ENCODE data around the gene DPYD.
"Not testable (repeated sequence)": the region's sequence is repeated elsewhere in the genome, so short reads cannot be mapped to it uniquely, and the experiment has no call there.

The DPYD gene

DNA sequence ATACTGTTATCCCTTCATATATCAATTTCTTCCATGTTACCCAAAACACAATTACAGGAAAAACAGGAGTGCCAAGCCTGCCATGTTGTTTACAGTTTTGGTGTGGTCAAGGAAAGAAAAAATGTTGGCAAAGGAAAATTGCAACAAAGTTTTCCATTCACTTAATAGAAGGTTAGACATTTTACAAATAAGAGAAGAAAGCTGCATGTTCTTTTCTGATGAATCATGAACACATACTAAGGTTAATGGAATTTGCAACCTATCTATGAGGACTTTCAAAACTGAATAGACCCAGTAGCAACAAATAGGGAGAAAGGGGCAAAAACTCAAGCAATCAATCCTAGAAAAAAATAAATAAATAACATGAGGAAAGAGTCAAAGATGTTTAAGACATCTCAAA, 556.7 kb downstream of the DPYD start:
- Histone ChIP-seq H3K4me3 (ENCODE audit: low read depth in 1 of 2, low read length in 2 of 2) (no peak overlapping the region), H3K4me1 (ENCODE audit: control insufficient read depth in 1 of 2, insufficient read depth in 2 of 2, low read length in 2 of 2) (no peaks in the 10 kb centered on the region), H3K27me3 (ENCODE audit: low read depth, low read length) (no peaks in the 10 kb centered on the region), H3K27ac (ENCODE audit: low read length) (no peak overlapping the region), H3K9me3 (ENCODE audit: control insufficient read depth in 1 of 2, low read length in 2 of 2) (no peaks in the 10 kb centered on the region), H3K36me3 (ENCODE audit: control insufficient read depth in 1 of 2, insufficient read depth in 2 of 2, low read length in 2 of 2) (no peaks in the 10 kb centered on the region)

- Histone ChIP-seq H3K9me3 (ENCODE audit: control insufficient read depth in 1 of 2, low read length in 2 of 2) (peaks cover 0 to 5% of the 10 kb centered on the region in 2 donors), H3K36me3 (ENCODE audit: control insufficient read depth in 1 of 2, insufficient read depth in 2 of 2, low read length in 2 of 2) (peaks cover 0 to 7% of the 10 kb centered on the region in 2 donors), H3K27ac (ENCODE audit: low read length) (no peak overlapping the region), H3K4me3 (ENCODE audit: low read depth in 1 of 2, low read length in 2 of 2) (no peak overlapping the region), H3K27me3 (ENCODE audit: low read depth, low read length) (no peaks in the 10 kb centered on the region), H3K4me1 (ENCODE audit: control insufficient read depth in 1 of 2, insufficient read depth in 2 of 2, low read length in 2 of 2) (peaks cover 0 to 2% of the 10 kb centered on the region in 2 donors)
Observed at GRCh38 chr1:97356309-97356708, 564.5 kb downstream of the DPYD start.

DNA sequence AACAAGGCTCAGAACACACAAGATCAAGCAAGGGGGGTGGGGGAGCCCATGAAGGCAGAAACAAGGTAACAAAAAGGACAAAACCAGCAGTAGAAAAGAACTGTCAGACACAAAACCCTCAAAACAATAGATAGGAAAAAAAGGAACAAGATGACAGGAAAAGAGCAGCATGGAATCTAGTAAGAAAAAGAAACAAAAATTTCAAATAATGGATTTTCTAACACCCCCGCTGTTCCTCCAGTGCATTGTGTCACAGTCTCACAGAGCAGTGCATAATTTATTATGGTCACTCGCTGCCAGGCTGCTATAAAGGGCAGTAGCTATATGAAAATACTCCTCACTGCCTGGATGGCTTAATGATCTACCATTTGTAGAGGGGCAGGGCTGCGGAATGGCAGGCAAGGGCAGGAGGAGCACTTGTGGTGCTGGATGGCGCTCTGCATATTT, 567.9 kb downstream of the DPYD start:
- Histone ChIP-seq H3K9me3 (ENCODE audit: control insufficient read depth in 1 of 2, low read length in 2 of 2) (peaks cover 0 to 5% of the 10 kb centered on the region in 2 donors), H3K27me3 (ENCODE audit: low read depth, low read length) (no peaks in the 10 kb centered on the region), H3K4me3 (ENCODE audit: low read depth in 1 of 2, low read length in 2 of 2) (no peak overlapping the region), H3K27ac (ENCODE audit: low read length) (no peak overlapping the region), H3K4me1 (ENCODE audit: control insufficient read depth in 1 of 2, insufficient read depth in 2 of 2, low read length in 2 of 2) (peaks cover 0 to 11% of the 10 kb centered on the region in 2 donors), H3K36me3 (ENCODE audit: control insufficient read depth in 1 of 2, insufficient read depth in 2 of 2, low read length in 2 of 2) (peaks cover 0 to 3% of the 10 kb centered on the region in 2 donors)

DNA sequence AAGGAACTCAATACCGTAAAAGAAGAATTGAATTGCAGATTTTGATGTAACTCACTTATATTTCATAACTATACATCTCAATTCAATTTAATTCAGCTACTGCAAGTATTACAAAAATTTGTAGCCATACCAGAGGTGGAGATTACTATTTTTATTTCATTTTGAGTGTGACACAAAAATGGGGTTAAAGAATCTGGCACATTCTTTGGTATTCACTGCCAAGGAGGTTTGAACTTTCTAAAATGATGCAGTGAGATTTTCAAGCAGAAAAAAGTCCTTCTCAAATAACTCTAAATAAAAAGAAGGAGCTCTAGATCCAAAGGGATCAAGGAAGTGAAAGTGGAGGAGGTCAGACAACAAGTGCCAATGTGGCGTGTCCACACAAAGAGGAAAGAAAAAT, 569.0 kb downstream of the DPYD start:
- no peak overlapping the region for H3K4me3 ChIP-seq (ENCODE audit: low read depth in 1 of 2, low read length in 2 of 2)
- H3K9me3 ChIP-seq (ENCODE audit: control insufficient read depth in 1 of 2, low read length in 2 of 2) = no peaks in the 10 kb centered on the region
- H3K4me1 ChIP-seq (ENCODE audit: control insufficient read depth in 1 of 2, insufficient read depth in 2 of 2, low read length in 2 of 2) = peaks cover 0 to 11% of the 10 kb centered on the region in 2 donors
- no peak overlapping the region for H3K27ac ChIP-seq (ENCODE audit: low read length)
- no peaks in the 10 kb centered on the region for H3K27me3 ChIP-seq (ENCODE audit: low read depth, low read length)
- H3K36me3 ChIP-seq (ENCODE audit: control insufficient read depth in 1 of 2, insufficient read depth in 2 of 2, low read length in 2 of 2) = no peaks in the 10 kb centered on the region

GRCh38 chr1:97350662-97351061, 570.2 kb downstream of the DPYD start:
- Histone ChIP-seq H3K27me3 (ENCODE audit: low read depth, low read length) (no peaks in the 10 kb centered on the region), H3K27ac (ENCODE audit: low read length) (no peak overlapping the region), H3K36me3 (ENCODE audit: control insufficient read depth in 1 of 2, insufficient read depth in 2 of 2, low read length in 2 of 2) (no peaks in the 10 kb centered on the region), H3K9me3 (ENCODE audit: control insufficient read depth in 1 of 2, low read length in 2 of 2) (no peaks in the 10 kb centered on the region), H3K4me1 (ENCODE audit: control insufficient read depth in 1 of 2, insufficient read depth in 2 of 2, low read length in 2 of 2) (peaks cover 0 to 11% of the 10 kb centered on the region in 2 donors), H3K4me3 (ENCODE audit: low read depth in 1 of 2, low read length in 2 of 2) (no peak overlapping the region)

DNA sequence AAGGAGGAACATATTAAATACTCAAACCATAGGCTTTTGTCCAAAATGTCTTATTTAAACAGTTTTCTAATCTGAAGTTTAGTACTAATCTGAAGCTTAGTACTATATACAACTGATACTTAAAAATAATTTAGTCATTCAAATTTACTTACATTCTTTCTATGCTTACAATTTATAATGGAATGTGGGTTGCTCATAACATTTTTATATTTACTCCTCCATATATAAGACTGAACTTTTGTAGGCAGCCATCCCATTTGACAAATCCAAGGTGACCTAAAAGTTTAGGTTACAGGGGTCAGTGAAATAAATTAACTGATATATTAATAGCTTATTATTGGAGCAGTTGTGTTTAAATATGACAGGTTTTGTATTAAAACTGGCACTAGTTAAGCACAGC, 570.6 kb downstream of the DPYD start:
- no peak overlapping the region for H3K4me3 ChIP-seq (ENCODE audit: low read depth in 1 of 2, low read length in 2 of 2)
- H3K4me1 ChIP-seq (ENCODE audit: control insufficient read depth in 1 of 2, insufficient read depth in 2 of 2, low read length in 2 of 2) = peaks cover 0 to 11% of the 10 kb centered on the region in 2 donors
- H3K9me3 ChIP-seq (ENCODE audit: control insufficient read depth in 1 of 2, low read length in 2 of 2) = no peaks in the 10 kb centered on the region
- H3K27ac ChIP-seq (ENCODE audit: low read length) = no peak overlapping the region
- no peaks in the 10 kb centered on the region for H3K27me3 ChIP-seq (ENCODE audit: low read depth, low read length)
- H3K36me3 ChIP-seq (ENCODE audit: control insufficient read depth in 1 of 2, insufficient read depth in 2 of 2, low read length in 2 of 2) = no peaks in the 10 kb centered on the region

DNA sequence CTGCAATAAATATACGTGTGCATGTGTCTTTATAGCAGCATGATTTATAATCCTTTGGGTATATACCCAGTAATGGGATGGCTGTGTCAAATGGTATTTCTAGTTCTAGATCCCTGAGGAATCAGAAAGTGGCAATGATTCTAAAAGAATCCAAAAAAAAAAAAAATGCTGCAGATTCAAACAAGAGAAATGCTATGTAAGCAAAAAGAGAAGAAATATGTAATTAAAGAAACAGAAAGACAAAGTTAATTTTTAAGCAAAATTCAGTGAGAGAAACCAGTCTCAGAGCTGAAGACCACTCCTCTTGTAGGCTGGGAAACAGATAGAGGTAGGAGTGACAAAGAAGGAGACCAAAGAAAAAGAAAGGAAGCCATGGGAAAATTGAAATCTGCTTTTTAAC, 571.0 kb downstream of the DPYD start:
- peaks cover 0 to 11% of the 10 kb centered on the region in 2 donors for H3K4me1 ChIP-seq (ENCODE audit: control insufficient read depth in 1 of 2, insufficient read depth in 2 of 2, low read length in 2 of 2)
- not testable (repeated sequence) for H3K36me3 ChIP-seq (ENCODE audit: control insufficient read depth in 1 of 2, insufficient read depth in 2 of 2, low read length in 2 of 2); H3K27me3 ChIP-seq (ENCODE audit: low read depth, low read length); H3K9me3 ChIP-seq (ENCODE audit: control insufficient read depth in 1 of 2, low read length in 2 of 2); H3K27ac ChIP-seq (ENCODE audit: low read length); H3K4me3 ChIP-seq (ENCODE audit: low read depth in 1 of 2, low read length in 2 of 2)

DNA sequence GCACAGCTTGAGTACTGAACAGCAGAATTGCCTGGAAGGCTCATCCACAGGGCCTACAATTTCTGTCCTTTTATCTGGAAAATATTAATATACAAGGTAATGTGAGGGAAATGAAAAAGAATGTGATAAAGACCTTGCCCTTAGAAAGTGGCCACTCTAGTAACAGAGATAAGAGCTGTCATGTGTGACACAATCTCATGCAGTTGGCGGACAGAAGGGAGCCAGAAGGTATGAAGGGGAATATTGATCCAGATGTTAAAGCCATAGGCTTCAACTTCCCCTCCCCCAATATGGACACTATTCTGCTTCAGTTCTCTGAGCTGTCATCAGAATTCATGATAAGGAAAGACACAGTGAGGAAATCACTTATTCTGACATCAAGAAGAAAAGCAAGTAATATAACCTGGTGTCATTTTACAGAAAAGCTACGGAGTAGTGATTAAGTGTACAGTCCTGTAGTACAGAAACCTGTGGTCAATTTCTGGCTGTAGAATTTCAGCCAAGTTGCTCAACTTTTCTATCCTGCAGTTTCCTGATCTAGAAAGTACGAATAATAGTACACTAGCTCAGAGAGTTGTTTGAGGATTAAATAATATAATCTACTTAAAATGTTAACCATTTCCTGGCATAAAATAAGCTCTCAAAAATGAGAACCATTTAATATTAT, 572.1 kb downstream of the DPYD start:
- Histone ChIP-seq H3K36me3 (ENCODE audit: control insufficient read depth in 1 of 2, insufficient read depth in 2 of 2, low read length in 2 of 2) (no peaks in the 10 kb centered on the region), H3K27ac (ENCODE audit: low read length) (no peak overlapping the region), H3K9me3 (ENCODE audit: control insufficient read depth in 1 of 2, low read length in 2 of 2) (no peaks in the 10 kb centered on the region), H3K4me3 (ENCODE audit: low read depth in 1 of 2, low read length in 2 of 2) (no peak overlapping the region), H3K27me3 (ENCODE audit: low read depth, low read length) (no peaks in the 10 kb centered on the region), H3K4me1 (ENCODE audit: control insufficient read depth in 1 of 2, insufficient read depth in 2 of 2, low read length in 2 of 2) (peaks cover 0 to 11% of the 10 kb centered on the region in 2 donors)

DNA sequence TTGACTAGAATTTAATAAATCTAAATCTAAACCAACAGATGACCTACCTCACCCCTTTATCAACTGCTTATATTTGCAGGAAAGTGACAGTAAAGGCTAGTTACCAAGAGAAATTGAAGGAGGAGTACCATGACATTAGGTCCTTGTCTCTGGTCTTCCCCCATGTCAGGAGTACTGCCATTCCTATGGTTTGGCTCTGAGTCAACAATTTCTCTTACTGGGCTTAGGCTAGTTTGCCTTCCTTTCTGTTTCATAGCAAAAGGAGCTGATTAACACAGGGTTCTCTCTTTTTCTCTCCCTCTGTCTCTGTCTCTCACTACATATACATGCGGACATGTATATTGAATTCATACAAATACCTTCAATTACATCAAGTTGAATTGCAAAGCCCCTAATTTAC, 579.9 kb downstream of the DPYD start:
- H3K27me3 ChIP-seq (ENCODE audit: low read depth, low read length) = no peaks in the 10 kb centered on the region
- H3K4me3 ChIP-seq (ENCODE audit: low read depth in 1 of 2, low read length in 2 of 2) = no peak overlapping the region
- H3K9me3 ChIP-seq (ENCODE audit: control insufficient read depth in 1 of 2, low read length in 2 of 2) = no peaks in the 10 kb centered on the region
- H3K27ac ChIP-seq (ENCODE audit: low read length) = no peak overlapping the region
- H3K36me3 ChIP-seq (ENCODE audit: control insufficient read depth in 1 of 2, insufficient read depth in 2 of 2, low read length in 2 of 2) = peaks cover 0 to 4% of the 10 kb centered on the region in 2 donors
- H3K4me1 ChIP-seq (ENCODE audit: control insufficient read depth in 1 of 2, insufficient read depth in 2 of 2, low read length in 2 of 2) = no peaks in the 10 kb centered on the region

- peaks cover 0 to 4% of the 10 kb centered on the region in 2 donors for H3K36me3 ChIP-seq (ENCODE audit: control insufficient read depth in 1 of 2, insufficient read depth in 2 of 2, low read length in 2 of 2)
- H3K4me3 ChIP-seq (ENCODE audit: low read depth in 1 of 2, low read length in 2 of 2) = no peak overlapping the region
- no peaks in the 10 kb centered on the region for H3K9me3 ChIP-seq (ENCODE audit: control insufficient read depth in 1 of 2, low read length in 2 of 2)
- H3K4me1 ChIP-seq (ENCODE audit: control insufficient read depth in 1 of 2, insufficient read depth in 2 of 2, low read length in 2 of 2) = no peaks in the 10 kb centered on the region
- H3K27me3 ChIP-seq (ENCODE audit: low read depth, low read length) = no peaks in the 10 kb centered on the region
- no peak overlapping the region for H3K27ac ChIP-seq (ENCODE audit: low read length)
Observed at GRCh38 chr1:97338347-97338746, 582.5 kb downstream of the DPYD start.

GRCh38 chr1:97337250-97338030, 583.4 kb downstream of the DPYD start:
- Histone ChIP-seq H3K27me3 (ENCODE audit: low read depth, low read length) (no peaks in the 10 kb centered on the region), H3K4me3 (ENCODE audit: low read depth in 1 of 2, low read length in 2 of 2) (no peak overlapping the region), H3K4me1 (ENCODE audit: control insufficient read depth in 1 of 2, insufficient read depth in 2 of 2, low read length in 2 of 2) (no peaks in the 10 kb centered on the region), H3K27ac (ENCODE audit: low read length) (no peak overlapping the region), H3K9me3 (ENCODE audit: control insufficient read depth in 1 of 2, low read length in 2 of 2) (no peaks in the 10 kb centered on the region), H3K36me3 (ENCODE audit: control insufficient read depth in 1 of 2, insufficient read depth in 2 of 2, low read length in 2 of 2) (peaks cover 0 to 4% of the 10 kb centered on the region in 2 donors)

Measured in muscle layer of duodenum (tissue), 2 donors.